D721Med (cell line): Measurements from ENCODE around the gene CPLX3.

Experiments
- DNase-seq: peaks from one replicate; pipeline ENCODE4 v3.0.0; 2011; ENCODE audit warnings: low spot score; ENCODE audit not compliant: insufficient read length
- FAIRE-seq: peaks from 2 replicates; lab custom pipeline; 2011; peaks lifted over from hg19 to GRCh38; lab: Jason Lieb, UNC
- CTCF ChIP-seq: IDR thresholded peaks from 2 replicates; pipeline ENCODE4 v1.5.1; 2012; ENCODE audit warnings: mild to moderate bottlenecking, control low read depth; ENCODE audit not compliant: insufficient read depth; ENCODE audit errors: missing control alignments

Gene CPLX3

GRCh38 chr15:74801311-74801997 lies 25.0 kb upstream of the CPLX3 start:
- FAIRE-seq (no peak), DNase-seq (no peak)
- no peak for TF ChIP-seq CTCF

- no peak for TF ChIP-seq CTCF
- DNase-seq (no peak), FAIRE-seq (no peak)
These were observed 24.1 kb upstream of the CPLX3 start for GRCh38 chr15:74802290-74802689.

GRCh38 chr15:74802862-74803447 lies 23.5 kb upstream of the CPLX3 start:
- no peak for TF ChIP-seq CTCF
- FAIRE-seq (no peak), DNase-seq (no peak)

- TF ChIP-seq CTCF = no peak
- DNase-seq = no peak
- FAIRE-seq = no peak
These were observed 21.5 kb upstream of the CPLX3 start for GRCh38 chr15:74804935-74805334.

- DNase-seq (no peak), FAIRE-seq (no peak)
- no peak for TF ChIP-seq CTCF
These were observed 19.1 kb upstream of the CPLX3 start for GRCh38 chr15:74807282-74807681.

- no peak for TF ChIP-seq CTCF
- FAIRE-seq (no peak), DNase-seq (no peak)
These were observed 18.2 kb upstream of the CPLX3 start for GRCh38 chr15:74808078-74808839.
